SIG-M5 (cell line): Measurements from ENCODE around the gene TMEM127.
A peak's percentile ranks its signal among the peaks of the same experiment; 100 is the strongest.
"Not testable (repeated sequence)": the region's sequence is repeated elsewhere in the genome, so short reads cannot be mapped to it uniquely, and the experiment has no call there.

Experiments used
- DNase-seq: peaks from one replicate; lab custom pipeline; 2025; lab: John Stamatoyannopoulos, UW

The TMEM127 gene

DNA sequence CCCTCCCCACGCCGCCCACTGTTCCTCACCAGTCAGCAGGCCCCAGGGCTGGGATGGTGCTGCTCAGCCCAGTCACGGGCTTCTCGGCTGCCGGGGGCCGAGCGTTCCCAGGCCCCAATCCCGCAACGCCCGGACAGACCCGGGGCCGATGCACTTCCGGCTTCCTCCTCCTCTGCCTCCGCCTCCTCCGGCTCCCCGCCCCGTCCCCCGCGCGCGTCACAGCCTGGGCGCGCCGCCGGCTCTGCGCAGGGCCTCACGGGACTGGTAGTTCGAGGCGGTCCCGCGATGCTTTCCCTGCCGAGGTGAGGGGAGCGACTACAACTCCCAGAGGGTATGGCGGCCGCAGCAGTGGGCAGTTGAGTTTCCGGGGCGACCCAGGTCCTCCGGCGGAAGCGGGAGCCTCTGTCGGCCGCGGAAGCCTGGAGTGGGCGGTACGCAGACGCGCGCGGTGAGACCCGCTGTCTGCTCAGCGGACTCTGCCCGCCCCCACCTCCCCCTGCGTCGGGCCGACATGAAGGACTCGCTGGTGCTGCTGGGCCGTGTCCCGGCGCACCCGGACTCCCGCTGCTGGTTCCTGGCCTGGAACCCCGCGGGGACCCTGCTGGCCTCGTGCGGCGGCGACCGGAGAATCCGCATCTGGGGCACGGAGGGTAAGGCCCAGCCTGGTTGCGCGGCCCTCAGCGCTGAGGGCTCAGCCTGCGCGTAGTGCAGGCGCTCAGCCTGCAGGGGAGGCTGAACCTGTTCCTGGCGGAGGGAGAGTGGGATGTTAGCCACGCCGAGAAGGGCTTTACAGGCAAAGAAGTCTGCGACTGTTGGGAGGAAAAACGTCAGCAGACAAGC is at the start of gene TMEM127, which contains the start of gene CIAO1:
TSS of gene TMEM127 (minus strand) at position 158 of the 840 bp plus-strand sequence. CDS start 616 bp downstream, outside the sequence.
TSS of gene CIAO1 (plus strand) at position 386 of the 840 bp plus-strand sequence. CDS start at position 512, 126 bp downstream.
- DNase-seq, result peak; percentile 96

- no peak for DNase-seq
These were observed 49.2 kb upstream of the TMEM127 start for GRCh38 chr2:96315005-96315399.

DNA sequence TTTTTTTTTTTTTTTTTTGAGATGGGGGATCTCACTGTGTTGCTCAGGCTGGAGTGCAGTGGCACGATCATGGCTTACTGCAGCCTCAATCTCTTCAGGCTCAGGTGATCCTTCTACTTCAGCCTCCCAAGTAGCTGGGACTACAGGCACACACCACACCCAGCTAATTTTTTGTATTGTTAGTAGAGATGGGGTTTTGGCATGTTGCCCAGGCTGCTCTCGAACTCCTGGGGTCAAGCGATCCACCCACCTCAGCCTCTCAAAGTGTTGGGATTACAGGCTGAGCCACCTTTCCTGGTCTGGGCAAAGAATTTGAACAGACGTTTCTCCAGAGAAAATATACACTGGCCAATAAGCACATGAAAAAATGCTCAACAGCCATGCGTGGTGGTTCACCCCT is 42.5 kb upstream of the TMEM127 start:
- DNase-seq, result no peak

GRCh38 chr2:96306370-96306769 is 40.6 kb upstream of the TMEM127 start:
- no peak for DNase-seq

DNA sequence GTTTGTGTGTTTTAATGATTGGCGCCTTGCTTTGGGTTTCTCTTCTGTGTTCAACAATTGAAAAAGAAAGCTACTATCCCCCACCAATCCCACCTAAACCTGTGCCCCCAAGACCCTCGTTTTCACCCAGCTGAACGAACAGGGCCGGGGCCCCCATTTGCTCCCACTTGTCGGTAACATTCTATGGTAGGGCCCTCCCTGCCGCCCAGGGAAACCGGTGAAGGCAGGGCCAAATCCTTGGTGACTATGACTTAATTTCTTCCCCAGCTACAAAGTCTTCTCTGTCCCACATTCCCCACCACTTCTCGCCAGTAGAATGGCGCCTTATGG is 40.1 kb upstream of the TMEM127 start:
- DNase-seq, result no peak

DNA sequence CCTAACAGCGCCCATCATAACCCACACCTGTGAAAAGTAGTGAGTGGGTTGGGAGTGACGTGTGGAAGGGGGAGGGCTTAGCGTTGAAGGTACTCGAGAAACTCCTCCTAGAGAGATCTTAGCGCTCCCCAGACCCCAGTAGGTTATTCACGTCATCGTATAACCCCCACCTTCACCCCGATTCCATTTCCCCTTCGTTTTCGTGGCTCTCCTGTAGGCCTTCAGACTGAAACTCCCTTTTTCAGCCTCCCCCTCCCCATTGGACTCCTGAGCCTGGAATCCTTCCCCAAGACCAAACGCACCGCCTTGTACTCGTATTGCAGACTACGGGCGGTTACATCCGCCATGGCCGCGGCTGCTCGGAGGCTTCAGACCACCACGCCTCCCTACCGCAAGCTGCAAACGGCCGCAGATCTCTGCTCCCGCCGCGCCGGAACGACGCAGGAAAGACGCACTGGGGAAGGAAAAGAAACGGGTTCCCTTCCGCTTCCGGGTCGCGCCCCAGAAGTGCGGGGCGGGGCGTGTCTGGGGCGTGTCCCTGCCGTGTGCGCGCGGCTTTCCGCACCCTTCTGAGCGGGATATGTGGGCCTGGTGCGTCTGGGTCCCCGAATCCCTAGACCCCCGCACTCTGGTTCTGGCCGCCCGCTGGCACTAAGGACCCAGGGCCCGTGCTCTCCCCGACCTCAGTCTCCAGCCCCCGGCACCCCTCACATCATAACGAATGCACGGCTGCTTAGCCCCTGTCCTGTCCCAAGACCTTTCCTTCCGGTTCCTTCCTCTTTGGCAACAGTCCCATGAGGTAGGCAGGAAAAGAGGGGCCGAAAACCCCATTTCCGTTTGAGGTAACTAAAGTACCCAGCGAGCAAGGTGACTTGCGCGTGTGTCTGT is 39.5 kb upstream of the TMEM127 start, which contains the start of gene SNRNP200:
TSS of gene SNRNP200 (minus strand) at position 456 of the 888 bp plus-strand sequence. CDS start at position 347, 109 bp downstream.
- DNase-seq, result peak; percentile 56

DNA sequence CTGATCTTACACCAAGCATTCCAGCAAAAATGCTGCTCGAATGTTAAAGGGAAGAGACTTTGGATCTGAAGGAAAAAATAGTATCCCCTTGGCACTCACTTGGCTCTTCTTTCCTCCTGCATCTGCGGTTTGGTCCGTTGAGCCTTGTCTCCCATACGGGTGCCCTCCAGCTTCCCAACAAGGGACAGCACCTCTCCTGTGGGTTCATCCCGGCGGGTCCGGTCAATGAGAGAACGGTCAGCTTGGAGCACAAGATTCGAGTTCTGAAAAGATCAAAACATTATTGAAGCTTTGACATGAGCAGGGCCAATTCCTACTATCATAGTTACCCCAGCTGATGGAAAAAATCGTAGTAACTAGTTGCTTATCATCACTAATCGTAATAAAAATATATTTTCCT is 38.8 kb upstream of the TMEM127 start:
- DNase-seq, result no peak

DNA sequence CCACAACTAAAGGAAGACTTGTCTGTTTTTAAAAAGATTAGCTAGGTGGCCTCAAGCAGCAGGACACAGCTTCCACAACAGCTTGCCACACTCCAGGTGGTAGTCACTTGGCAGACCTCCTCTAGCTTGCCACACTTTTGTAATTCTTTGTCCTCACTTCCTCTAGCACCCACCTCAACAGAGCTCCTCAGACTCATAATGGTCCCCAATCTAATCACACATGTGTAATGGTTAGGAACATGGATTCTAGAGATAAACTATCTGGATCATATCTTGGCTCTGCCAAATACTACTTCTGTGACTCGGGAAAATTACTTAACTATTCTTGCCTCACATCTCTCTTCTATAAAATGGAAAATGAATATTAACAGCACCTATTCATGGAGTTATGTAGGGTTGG is 36.1 kb upstream of the TMEM127 start:
- no peak for DNase-seq

DNA sequence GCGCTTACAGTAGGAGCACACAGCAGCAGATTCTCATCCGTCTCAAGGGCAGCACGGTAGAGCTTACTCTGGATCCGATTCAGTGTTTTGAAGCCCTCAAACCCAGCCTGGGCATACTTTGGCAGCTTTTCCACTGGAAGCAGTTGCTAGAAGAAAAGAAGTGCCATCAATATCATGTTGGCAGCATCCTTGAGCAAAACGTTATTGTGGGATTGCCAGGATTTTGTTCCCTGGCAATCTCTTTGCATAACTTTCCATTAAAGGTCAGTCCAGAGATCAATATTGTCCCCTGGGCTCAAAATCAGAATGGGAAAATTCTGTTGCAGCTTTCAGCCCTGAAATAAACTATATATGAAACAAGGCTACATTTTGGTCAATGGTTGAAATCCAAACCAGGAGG is 31.1 kb upstream of the TMEM127 start:
- DNase-seq, result no peak

DNA sequence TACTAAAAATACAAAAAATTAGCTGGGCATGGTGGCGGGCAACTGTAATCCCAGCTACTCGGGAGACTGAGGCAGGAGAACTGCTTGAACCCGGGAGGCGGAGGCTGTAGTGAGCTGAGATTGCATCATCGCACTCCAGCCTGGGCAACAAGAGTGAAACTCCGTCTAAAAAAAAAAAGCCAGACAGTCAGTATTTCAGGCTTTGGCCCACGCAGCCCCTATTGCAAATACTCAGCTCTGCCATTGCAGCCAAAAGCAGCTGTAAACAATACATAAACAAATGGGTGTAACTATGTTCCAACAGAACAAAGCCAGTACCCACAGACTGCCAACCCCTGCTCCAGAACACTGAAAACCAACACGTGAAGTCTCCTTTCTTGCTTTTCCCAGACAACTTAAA is 28.5 kb upstream of the TMEM127 start:
- DNase-seq, result not testable (repeated sequence)

DNA sequence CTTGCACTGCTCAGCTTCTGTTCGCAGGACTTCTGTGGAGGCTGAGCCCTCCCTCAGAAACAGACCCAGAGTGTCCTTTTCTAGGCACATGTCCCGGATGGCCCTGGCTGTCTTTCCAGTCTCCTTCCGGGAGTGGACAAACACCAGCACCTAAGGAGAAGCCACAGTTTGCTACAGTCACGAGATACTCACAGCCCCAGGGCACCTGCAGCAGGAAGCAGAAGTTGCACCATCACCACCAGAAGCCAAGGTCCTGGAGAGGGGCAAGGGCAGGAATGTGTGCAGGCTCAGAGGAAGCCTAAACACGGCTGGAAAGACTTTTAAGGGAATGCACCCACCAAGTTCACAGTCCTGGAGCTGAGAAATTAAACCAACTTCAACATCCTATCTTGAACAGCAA is 26.0 kb upstream of the TMEM127 start:
- no peak for DNase-seq

GRCh38 chr2:96287273-96287856 is 21.6 kb upstream of the TMEM127 start:
- no peak for DNase-seq

DNA sequence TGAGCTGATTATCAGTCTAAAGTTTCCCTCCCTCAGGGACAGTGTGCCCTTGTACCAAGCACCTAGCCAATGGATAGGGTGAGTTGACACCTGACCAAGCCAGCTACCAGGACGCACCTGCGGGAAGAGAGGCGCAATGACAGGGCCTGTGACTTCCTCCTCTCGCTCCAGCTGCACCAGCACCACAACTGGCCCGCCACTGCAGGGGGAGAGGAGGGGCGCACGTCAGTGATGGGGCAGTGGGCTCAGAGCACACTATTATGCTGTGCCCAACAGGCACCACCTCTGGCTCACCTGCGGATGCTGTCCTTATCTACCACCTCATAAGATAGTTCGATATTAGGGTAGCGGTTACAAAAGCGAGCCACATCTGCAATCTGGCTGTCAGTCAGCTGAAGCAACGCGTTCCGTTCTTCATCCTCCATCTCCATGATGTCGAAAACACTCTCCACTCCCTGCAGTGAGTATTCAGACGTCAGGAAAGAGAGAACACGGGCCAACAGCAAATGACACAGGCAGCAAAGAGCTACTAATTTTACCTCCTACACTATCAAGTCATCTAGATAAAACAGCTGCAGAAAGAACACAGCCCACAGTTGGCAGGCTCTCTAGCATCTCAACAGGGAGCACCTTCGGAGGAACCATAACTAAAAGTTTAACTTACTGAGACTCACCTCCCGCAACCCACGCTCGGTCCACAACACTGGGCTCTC is 11.1 kb upstream of the TMEM127 start:
- no peak for DNase-seq

- no peak for DNase-seq
These were observed 8.7 kb upstream of the TMEM127 start for GRCh38 chr2:96274355-96275056.

- DNase-seq, result no peak
These were observed 8.0 kb upstream of the TMEM127 start for GRCh38 chr2:96273763-96274162.

- no peak for DNase-seq
These were observed 6.2 kb upstream of the TMEM127 start for GRCh38 chr2:96271995-96272394.

- no peak for DNase-seq
These were observed 1.6 kb upstream of the TMEM127 start for GRCh38 chr2:96267159-96267971.

GRCh38 chr2:96265349-96265839 is 403 bp downstream of the TMEM127 start:
- no peak for DNase-seq

GRCh38 chr2:96264656-96265348 is 995 bp downstream of the TMEM127 start:
- DNase-seq, result no peak
